ENCODE data around the gene THSD4.

Gene THSD4

GRCh38 chr15:71798641-71799040 lies 683.4 kb downstream of the THSD4 start:
- DNase-seq (ENCODE audit: extremely low read depth, low read depth) = no peak
- H3K4me3 ChIP-seq (replicated peaks; ENCODE audit: low read depth, low read length) = no peak overlapping the region
- TF ChIP-seq CTCF (IDR thresholded peaks at IDR 0.05; ENCODE audit: low read depth, low read length, missing control alignments) = no peak

DNA sequence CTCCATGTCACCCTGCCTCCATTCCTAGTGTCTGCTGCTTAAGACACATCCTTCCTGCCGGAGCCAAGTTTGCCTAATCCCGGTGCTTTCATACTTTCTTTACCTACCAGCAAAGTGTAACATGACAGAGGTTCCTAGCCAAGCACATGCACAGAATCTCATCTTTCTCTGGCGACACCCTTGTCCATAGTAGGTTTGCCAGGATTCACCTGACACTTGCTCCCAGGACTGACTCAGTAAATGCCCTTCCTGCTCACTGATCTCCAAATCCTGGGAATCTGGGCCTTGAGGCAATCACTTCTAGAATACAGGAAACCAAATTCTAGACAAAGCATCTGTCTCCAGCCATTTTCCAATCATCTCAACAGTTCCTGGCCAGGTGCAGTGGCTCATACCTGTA lies 684.9 kb downstream of the THSD4 start:
- H3K4me3 ChIP-seq (replicated peaks; ENCODE audit: low read depth, low read length) = no peak overlapping the region
- DNase-seq (ENCODE audit: extremely low read depth, low read depth) = no peak
- TF ChIP-seq CTCF (IDR thresholded peaks at IDR 0.05; ENCODE audit: low read depth, low read length, missing control alignments) = no peak

GRCh38 chr15:71800835-71801745 lies 685.8 kb downstream of the THSD4 start:
- H3K4me3 ChIP-seq (replicated peaks; ENCODE audit: low read depth, low read length) = no peak overlapping the region
- DNase-seq (ENCODE audit: extremely low read depth, low read depth) = peak; percentile 84
- TF ChIP-seq CTCF (IDR thresholded peaks at IDR 0.05; ENCODE audit: low read depth, low read length, missing control alignments) = peak; percentile 73

GRCh38 chr15:71801935-71802655 lies 686.8 kb downstream of the THSD4 start:
- TF ChIP-seq CTCF (IDR thresholded peaks at IDR 0.05; ENCODE audit: low read depth, low read length, missing control alignments) = no peak
- H3K4me3 ChIP-seq (replicated peaks; ENCODE audit: low read depth, low read length) = no peak overlapping the region
- no peak for DNase-seq (ENCODE audit: extremely low read depth, low read depth)

GRCh38 chr15:71802770-71803169 lies 687.5 kb downstream of the THSD4 start:
- DNase-seq (ENCODE audit: extremely low read depth, low read depth) = no peak
- peak; percentile 44 for TF ChIP-seq CTCF (IDR thresholded peaks at IDR 0.05; ENCODE audit: low read depth, low read length, missing control alignments)
- H3K4me3 ChIP-seq (replicated peaks; ENCODE audit: low read depth, low read length) = no peak overlapping the region

- no peak for TF ChIP-seq CTCF (IDR thresholded peaks at IDR 0.05; ENCODE audit: low read depth, low read length, missing control alignments)
These were observed 689.0 kb downstream of the THSD4 start for GRCh38 chr15:71804226-71804625.

More at GRCh38 chr15:71804226-71804625, 689.0 kb downstream of the THSD4 start:
- H3K4me3 ChIP-seq (replicated peaks; ENCODE audit: low read depth, low read length) = no peak overlapping the region
- DNase-seq (ENCODE audit: extremely low read depth, low read depth) = no peak
